A549 (cell line): Measurements from ENCODE around the gene IZUMO4. TPM values are rescaled to one million over a fixed set of nuclear protein-coding genes. Genes with fewer than 3 reads are reported as not detected.

Experiments used
- ATAC-seq, 2 experiments: fragments of 200-7000 bp in 1 of 2; fragments of >200 bp in 1 of 2; cut with Nextera tagmentation in 1 of 2; cut with Tn5 transposase in 1 of 2; 3 replicates each; pipeline versions ENCODE4 v1.8.0 to v1.9.1; 2018 to 2020; ENCODE audit warnings: mild to moderate bottlenecking in 1 of 2, moderate library complexity in 1 of 2
- CTCF ChIA-PET: fragments of 300-600 bp; sonication (Branson Sonifier 250); formaldehyde crosslinking; extraction: SDS; loops from one replicate; lab custom pipeline; 2021; ENCODE audit warnings: antibody characterized with exemption, inconsistent platforms; lab: Yijun Ruan, JAX
- POLR2A ChIA-PET: fragments of 350-600 bp; formaldehyde crosslinking; extraction: SDS; loops from one replicate; lab custom pipeline; 2021; ENCODE audit warnings: antibody characterized with exemption, inconsistent platforms; lab: Yijun Ruan, JAX
- DNase-seq, 2 experiments: peaks; one replicate each; pipeline versions ENCODE4 v3.0.0 to v3.0.0-alpha.2; 2011 to 2016; ENCODE audit warnings: low read depth in 1 of 2, low spot score in 1 of 2
- FAIRE-seq: peaks from 2 replicates; lab custom pipeline; 2011; peaks lifted over from hg19 to GRCh38; lab: Jason Lieb, UNC
- H3K27ac ChIP-seq, 2 experiments: fragments of >200 bp; sonication (Bioruptor Twin); formaldehyde crosslinking; 3 replicates each; pipeline ENCODE4 v1.5.1; 2016 to 2017
- H3K4me1 ChIP-seq: fragments of >200 bp; sonication (Bioruptor Twin); formaldehyde crosslinking; 3 replicates; pipeline ENCODE4 v1.6.1; 2016
- H3K4me2 ChIP-seq: fragments of >200 bp; sonication (Bioruptor Twin); formaldehyde crosslinking; 3 replicates; pipeline ENCODE4 v1.6.1; 2016
- H3K4me3 ChIP-seq: fragments of >200 bp; sonication (Bioruptor Twin); formaldehyde crosslinking; 3 replicates; pipeline ENCODE4 v1.5.1; 2016
- H3K9me3 ChIP-seq: fragments of >200 bp; sonication (Bioruptor Twin); formaldehyde crosslinking; 3 replicates; pipeline ENCODE4 v1.6.1; 2016
- BHLHE40 ChIP-seq: IDR thresholded peaks from 2 replicates; pipeline ENCODE4 v1.6.1; 2012; ENCODE audit warnings: low read depth, low read length, inconsistent platforms
- CBX2 ChIP-seq: fragments of 200-600 bp; sonication (generic); IDR thresholded peaks from 2 replicates; pipeline ENCODE4 v1.6.1; 2016; ENCODE audit warnings: low read depth, mild to moderate bottlenecking, borderline replicate concordance
- EP300 ChIP-seq, 2 experiments: fragments of >200 bp; sonication (Bioruptor Twin); formaldehyde crosslinking; IDR thresholded peaks; 2 replicates in 1 of 2; 3 replicates in 1 of 2; pipeline ENCODE4 v1.6.1; 2016 to 2017
- GATA3 ChIP-seq: IDR thresholded peaks from 2 replicates; pipeline ENCODE4 v1.6.1; 2012; ENCODE audit warnings: borderline replicate concordance
- HDAC2 ChIP-seq: fragments of 200-600 bp; sonication (generic); IDR thresholded peaks from 2 replicates; pipeline ENCODE4 v1.6.1; 2016
- HOXB13 ChIP-seq: fragments of 250-450 bp; sonication (Bioruptor Pico); IDR thresholded peaks from 2 replicates; pipeline ENCODE4 v1.5.0; 2020; ENCODE audit warnings: low read depth, mild to moderate bottlenecking, moderate library complexity
- HOXB5 ChIP-seq: fragments of 250-450 bp; sonication (Bioruptor Pico); IDR thresholded peaks from 2 replicates; pipeline ENCODE4 v1.5.0; 2020; ENCODE audit warnings: mild to moderate bottlenecking, moderate library complexity
- JUNB ChIP-seq: fragments of >200 bp; sonication (Bioruptor Twin); formaldehyde crosslinking; IDR thresholded peaks from 2 replicates; pipeline ENCODE4 v1.6.1; 2016
- MAFK ChIP-seq: fragments of 450-650 bp; IDR thresholded peaks from 2 replicates; pipeline ENCODE4 v1.6.1; 2014; ENCODE audit not compliant: partially characterized antibody
- MAZ ChIP-seq: fragments of 150-350 bp; IDR thresholded peaks from 2 replicates; pipeline ENCODE4 v1.6.1; 2014; ENCODE audit warnings: antibody characterized with exemption, low read depth, low read length, borderline replicate concordance
- PHF8 ChIP-seq: fragments of 200-600 bp; sonication (generic); IDR thresholded peaks from 2 replicates; pipeline ENCODE4 v1.6.1; 2016; ENCODE audit warnings: low read depth, mild to moderate bottlenecking, antibody characterized with exemption, moderate library complexity, borderline replicate concordance
- POLR2AphosphoS2 ChIP-seq: conservative IDR thresholded peaks from 2 replicates; pipeline ENCODE4 v1.6.1; 2012; ENCODE audit warnings: low read length, improper control_type of control experiment, inconsistent platforms
- RAD21 ChIP-seq, 2 experiments: fragments of >200 bp in 1 of 2; sonication (Bioruptor Twin) in 1 of 2; formaldehyde crosslinking in 1 of 2; IDR thresholded peaks in 1 of 2; conservative IDR thresholded peaks in 1 of 2; 2 replicates in 1 of 2; 3 replicates in 1 of 2; pipeline ENCODE4 v1.6.1; 2012 to 2018; ENCODE audit warnings: inconsistent platforms in 1 of 2
- RARB ChIP-seq: fragments of 250-450 bp; sonication (Bioruptor Pico); IDR thresholded peaks from 2 replicates; pipeline ENCODE4 v1.8.0; 2021; ENCODE audit warnings: mild to moderate bottlenecking, moderate library complexity
- RCOR1 ChIP-seq: fragments of 150-350 bp; IDR thresholded peaks from 2 replicates; pipeline ENCODE4 v1.6.1; 2014; ENCODE audit warnings: antibody characterized with exemption, low read length, low read depth
- RFX5 ChIP-seq: fragments of 450-650 bp; IDR thresholded peaks from 2 replicates; pipeline ENCODE4 v1.7.1; 2014; ENCODE audit warnings: antibody characterized with exemption, mild to moderate bottlenecking, moderate library complexity
- WGBS: methylation state at CpG from one replicate; pipeline ENCODE4 v1.1.6; 2017; ENCODE audit errors: missing lambda C conversion rate; 5-methylcytosine and 5-hydroxymethylcytosine counted together
- polyA plus RNA-seq, 4 experiments: library from polyadenylated mRNA; depleted of rRNA in 3 of 4; stranded (reverse); fragments of >200 nt; fragmentation: RNase III in 1 of 4; extraction: RNeasy Plus Mini Kit Qiagen cat#74134 plus additional on column Dnase treatment in 1 of 4; gene quantifications; 2 replicates in 3 of 4; 3 replicates in 1 of 4; pipeline ENCODE4 v1.2.3, GENCODE V29; 2011 to 2017
- TF ChIP-seq, protein P1 (sequence below): IDR thresholded peaks from 2 replicates; pipeline ENCODE4 v1.6.1; 2012
- TF ChIP-seq, protein P2 (sequence below): IDR thresholded peaks from 2 replicates; pipeline ENCODE4 v1.6.1; 2012

IZUMO4 gene
- polyA plus RNA-seq, 2 of the 4 experiments (the other 2 are of a cell fraction): 0.36 to 1.0 TPM

DNA sequence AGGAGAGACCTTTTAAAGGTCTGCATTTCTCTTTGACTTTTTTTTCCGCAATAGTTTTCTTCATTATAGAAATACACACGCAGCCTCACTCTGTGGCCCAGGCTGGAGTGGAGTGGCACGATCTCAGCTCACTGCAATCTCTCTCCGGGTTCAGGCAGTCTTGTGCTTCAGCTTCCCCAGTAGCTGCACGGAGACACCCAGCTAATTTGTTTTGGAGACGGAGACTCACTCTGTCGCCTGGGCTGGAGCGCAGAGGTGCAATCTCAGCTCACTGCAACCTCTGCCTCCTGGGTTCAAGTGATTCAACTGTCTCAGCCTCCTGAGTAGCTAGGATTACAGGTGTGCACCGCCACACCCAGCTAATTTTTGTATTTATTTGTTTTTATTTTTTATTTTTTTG is 33.9 kb upstream of the IZUMO4 start (continued):
- no peak for TF ChIP-seq HOXB13 (CRISPR knock-in tag)
- TF ChIP-seq POLR2AphosphoS2: no peak
- no peak for TF ChIP-seq JUNB
- TF ChIP-seq RFX5: no peak
- TF ChIP-seq, protein P1, sequence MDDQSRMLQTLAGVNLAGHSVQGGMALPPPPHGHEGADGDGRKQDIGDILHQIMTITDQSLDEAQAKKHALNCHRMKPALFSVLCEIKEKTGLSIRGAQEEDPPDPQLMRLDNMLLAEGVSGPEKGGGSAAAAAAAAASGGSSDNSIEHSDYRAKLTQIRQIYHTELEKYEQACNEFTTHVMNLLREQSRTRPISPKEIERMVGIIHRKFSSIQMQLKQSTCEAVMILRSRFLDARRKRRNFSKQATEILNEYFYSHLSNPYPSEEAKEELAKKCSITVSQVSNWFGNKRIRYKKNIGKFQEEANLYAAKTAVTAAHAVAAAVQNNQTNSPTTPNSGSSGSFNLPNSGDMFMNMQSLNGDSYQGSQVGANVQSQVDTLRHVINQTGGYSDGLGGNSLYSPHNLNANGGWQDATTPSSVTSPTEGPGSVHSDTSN: no peak
- TF ChIP-seq, all 56 proteins: peak for 0

DNA sequence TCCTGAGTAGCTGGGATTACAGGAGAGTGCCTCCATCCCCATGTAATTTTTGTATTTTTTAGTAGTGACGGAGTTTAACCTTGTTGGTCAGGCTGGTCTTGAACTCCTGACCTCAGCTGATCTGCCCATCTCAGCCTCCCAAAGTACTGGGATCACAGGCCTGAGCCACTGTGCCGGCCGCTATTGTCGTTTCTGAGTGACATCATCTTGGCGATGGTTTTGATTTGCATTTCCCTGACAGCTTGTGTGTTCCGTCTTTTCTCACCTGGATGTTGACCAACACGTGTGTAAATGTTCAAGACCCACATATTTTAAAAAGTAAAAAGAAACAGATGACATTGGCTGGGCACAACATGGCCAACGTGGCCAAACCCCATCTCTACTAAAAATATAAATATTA is 32.9 kb upstream of the IZUMO4 start:
- H3K4me1 ChIP-seq: peaks cover 26% of the 10 kb centered on the region
- ChIA-PET POLR2A (interaction anchor here (0.6 kb wide), 1 partner anchor 28 kb away, joined by 5 read pairs; no protein-coding TSS in a partner anchor), CTCF (interaction anchor here (0.6 to 1.7 kb wide), 3 partner anchors 24 to 44 kb away, joined by 3 to 8 read pairs (median 3); no protein-coding TSS in a partner anchor)
- DNase-seq: no peak
- TF ChIP-seq HOXB5 (CRISPR knock-in tag) (no peak), HDAC2 (no peak), RCOR1 (no peak), JUNB (no peak), MAFK (no peak)
- FAIRE-seq: no peak
- H3K4me2 ChIP-seq: no peak overlapping the region
- H3K9me3 ChIP-seq: no peaks in the 10 kb centered on the region
- H3K4me3 ChIP-seq: no peak overlapping the region
- peak overlapping the region in 1 of 2 experiments; percentile 31; a peak in 1 of 6 replicates for H3K27ac ChIP-seq
- 94% methylated on average over 8 of the region's 8 CpGs for WGBS
- ATAC-seq: no peak

DNA sequence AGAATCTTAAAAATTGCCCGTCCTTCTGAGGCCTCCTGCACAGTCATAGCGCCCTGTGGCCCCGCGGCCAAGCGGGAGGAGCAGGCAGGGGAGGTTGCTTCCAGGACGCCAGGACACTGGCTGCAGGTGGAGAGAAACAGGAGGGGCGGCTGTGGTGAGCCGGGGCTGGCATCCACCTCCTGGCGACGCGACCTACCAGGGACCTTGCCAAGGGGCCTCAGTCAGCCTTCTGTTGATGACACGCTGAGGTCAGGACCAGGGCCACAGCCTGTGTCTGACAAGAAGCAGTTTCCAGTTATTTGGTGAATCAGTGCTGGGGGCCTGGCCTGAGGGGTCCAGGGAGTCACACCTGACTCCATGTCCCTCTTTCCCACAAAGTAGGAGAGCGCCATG is 32.3 kb upstream of the IZUMO4 start:
- H3K4me1 ChIP-seq: peaks cover 22% of the 10 kb centered on the region
- H3K4me3 ChIP-seq: no peak overlapping the region
- no peaks in the 10 kb centered on the region for H3K9me3 ChIP-seq
- DNase-seq (no peak), ATAC-seq (no peak), FAIRE-seq (no peak)
- POLR2A ChIA-PET: no interaction called here
- CTCF ChIA-PET: interaction anchor here (0.8 kb wide), 2 partner anchors 27 to 33 kb away, joined by 3 to 4 read pairs; partner anchors contain the start of gene IZUMO4
- H3K27ac ChIP-seq: peak overlapping the region; percentile 31 to 67; a peak in 4 of 6 replicates
- H3K4me2 ChIP-seq: no peak overlapping the region
- 89% methylated on average over 13 of the region's 13 CpGs for WGBS
- TF ChIP-seq RAD21 (conservative IDR thresholded peaks at IDR 0.05 in 1 of 2, IDR thresholded peaks at IDR 0.05 in 1 of 2) (no peak), BHLHE40 (no peak)

DNA sequence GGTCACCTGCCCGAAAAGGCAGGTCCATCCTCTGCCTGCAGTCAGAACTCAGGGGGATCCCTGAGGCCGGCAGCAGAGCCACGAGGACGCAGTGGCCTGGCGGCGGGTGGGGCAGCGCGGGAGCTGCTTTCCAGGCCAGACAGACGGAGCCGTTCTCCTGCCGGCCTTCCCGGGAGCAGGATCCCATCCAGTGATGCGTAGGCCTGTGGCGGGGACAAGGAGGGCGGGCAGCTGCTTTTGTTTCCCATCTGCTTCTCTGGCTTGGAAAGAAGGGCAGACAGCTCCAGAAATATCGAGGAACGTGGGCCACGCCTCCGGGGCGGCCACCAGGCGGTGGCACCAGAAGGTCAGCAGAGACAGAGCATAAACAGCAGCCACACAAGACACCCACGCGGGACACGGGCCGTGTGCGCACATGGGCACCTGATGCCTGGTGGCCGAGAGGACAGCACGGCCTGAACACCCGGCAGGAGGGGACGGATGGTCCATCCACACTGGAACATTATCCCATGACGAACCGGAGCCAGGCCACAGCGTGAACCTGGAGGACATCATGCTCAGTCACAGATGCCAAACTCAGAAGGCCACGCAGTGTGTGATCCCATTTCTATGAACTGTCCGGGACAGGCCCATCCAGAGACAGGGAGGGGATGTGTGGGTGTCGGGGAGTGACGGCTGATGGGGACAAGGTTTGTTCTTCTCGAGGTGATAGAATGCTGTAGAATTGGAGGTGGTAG is 31.8 kb upstream of the IZUMO4 start:
- TF ChIP-seq POLR2AphosphoS2 (no peak), EP300 (IDR thresholded peaks at IDR 0.05) (no peak), GATA3 (no peak), PHF8 (no peak), CBX2 (no peak), JUNB (no peak), MAZ (no peak), RARB (CRISPR knock-in tag) (no peak)
- TF ChIP-seq, protein P2, sequence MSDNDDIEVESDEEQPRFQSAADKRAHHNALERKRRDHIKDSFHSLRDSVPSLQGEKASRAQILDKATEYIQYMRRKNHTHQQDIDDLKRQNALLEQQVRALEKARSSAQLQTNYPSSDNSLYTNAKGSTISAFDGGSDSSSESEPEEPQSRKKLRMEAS: no peak
- ChIA-PET CTCF (interaction anchor here (0.8 kb wide), 2 partner anchors 26 to 32 kb away, joined by 3 to 4 read pairs; partner anchors contain the start of gene IZUMO4), POLR2A (no interaction called here)
- no peaks in the 10 kb centered on the region for H3K9me3 ChIP-seq
- FAIRE-seq: no peak
- 75% methylated on average over 27 of the region's 38 CpGs for WGBS
- DNase-seq: no peak
- ATAC-seq: no peak
- H3K4me1 ChIP-seq: peaks cover 23% of the 10 kb centered on the region
- no peak overlapping the region for H3K4me3 ChIP-seq
- peak overlapping the region; percentile 31 to 67; a peak in 4 of 6 replicates for H3K27ac ChIP-seq
- no peak overlapping the region for H3K4me2 ChIP-seq
